Measurements from ENCODE around the gene LCP1.

DNA sequence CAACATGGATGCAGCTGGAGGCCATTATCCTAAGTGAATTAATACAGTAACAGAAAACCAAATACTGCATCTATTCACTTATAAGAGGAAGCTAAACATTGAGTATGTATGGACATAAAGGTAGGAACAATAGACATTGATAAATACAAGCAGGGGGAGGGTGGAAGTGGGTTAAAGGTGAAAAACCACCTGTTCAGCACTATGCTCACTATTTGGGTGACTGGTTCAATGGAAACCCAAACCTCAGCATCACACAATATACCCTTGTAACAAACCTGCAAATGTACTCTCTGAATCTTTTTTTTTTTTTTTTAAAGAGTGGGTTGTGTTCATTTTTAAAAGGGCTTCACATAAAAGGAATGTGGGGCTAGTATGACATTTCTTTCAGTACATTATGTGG, 50.3 kb downstream of the LCP1 start:
- TF ChIP-seq, protein P1, sequence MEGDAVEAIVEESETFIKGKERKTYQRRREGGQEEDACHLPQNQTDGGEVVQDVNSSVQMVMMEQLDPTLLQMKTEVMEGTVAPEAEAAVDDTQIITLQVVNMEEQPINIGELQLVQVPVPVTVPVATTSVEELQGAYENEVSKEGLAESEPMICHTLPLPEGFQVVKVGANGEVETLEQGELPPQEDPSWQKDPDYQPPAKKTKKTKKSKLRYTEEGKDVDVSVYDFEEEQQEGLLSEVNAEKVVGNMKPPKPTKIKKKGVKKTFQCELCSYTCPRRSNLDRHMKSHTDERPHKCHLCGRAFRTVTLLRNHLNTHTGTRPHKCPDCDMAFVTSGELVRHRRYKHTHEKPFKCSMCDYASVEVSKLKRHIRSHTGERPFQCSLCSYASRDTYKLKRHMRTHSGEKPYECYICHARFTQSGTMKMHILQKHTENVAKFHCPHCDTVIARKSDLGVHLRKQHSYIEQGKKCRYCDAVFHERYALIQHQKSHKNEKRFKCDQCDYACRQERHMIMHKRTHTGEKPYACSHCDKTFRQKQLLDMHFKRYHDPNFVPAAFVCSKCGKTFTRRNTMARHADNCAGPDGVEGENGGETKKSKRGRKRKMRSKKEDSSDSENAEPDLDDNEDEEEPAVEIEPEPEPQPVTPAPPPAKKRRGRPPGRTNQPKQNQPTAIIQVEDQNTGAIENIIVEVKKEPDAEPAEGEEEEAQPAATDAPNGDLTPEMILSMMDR (IDR thresholded peaks at IDR 0.05), result no peak
- TF ChIP-seq ZFX (IDR thresholded peaks at IDR 0.05; ENCODE audit: borderline replicate concordance), result no peak

Measured in 22Rv1 (cell line).